GM12873 (cell line): ENCODE measurements around the gene HEG1.

Source experiments
- TF ChIP-seq, protein P1 (sequence below): IDR thresholded peaks from 2 replicates; pipeline ENCODE4 v1.5.1; 2012; ENCODE audit warnings: low read depth, mild to moderate bottlenecking, moderate library complexity, low read length, control low read depth; ENCODE audit not compliant: insufficient read depth; ENCODE audit errors: missing control alignments

HEG1 gene

DNA sequence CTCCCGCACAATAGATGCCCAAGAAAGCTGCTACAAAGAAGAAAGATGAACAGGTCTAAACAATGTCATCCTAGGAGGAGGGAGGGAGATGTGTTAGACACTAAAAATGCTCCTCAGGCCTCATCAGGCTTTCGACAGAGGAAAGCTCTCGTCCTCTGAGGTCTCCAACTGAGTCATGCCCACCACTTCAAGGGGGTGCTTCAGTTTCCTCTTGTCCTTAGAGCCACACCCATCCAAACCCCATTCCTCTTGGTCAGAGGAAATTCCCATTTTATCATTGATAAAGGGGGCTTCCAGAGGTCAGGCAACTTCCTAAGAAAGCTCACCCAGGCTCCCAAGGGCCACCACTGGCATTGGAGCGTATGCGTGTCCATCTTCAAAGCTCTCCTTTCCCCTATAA lies 50.1 kb downstream of the HEG1 start:
- TF ChIP-seq, protein P1, sequence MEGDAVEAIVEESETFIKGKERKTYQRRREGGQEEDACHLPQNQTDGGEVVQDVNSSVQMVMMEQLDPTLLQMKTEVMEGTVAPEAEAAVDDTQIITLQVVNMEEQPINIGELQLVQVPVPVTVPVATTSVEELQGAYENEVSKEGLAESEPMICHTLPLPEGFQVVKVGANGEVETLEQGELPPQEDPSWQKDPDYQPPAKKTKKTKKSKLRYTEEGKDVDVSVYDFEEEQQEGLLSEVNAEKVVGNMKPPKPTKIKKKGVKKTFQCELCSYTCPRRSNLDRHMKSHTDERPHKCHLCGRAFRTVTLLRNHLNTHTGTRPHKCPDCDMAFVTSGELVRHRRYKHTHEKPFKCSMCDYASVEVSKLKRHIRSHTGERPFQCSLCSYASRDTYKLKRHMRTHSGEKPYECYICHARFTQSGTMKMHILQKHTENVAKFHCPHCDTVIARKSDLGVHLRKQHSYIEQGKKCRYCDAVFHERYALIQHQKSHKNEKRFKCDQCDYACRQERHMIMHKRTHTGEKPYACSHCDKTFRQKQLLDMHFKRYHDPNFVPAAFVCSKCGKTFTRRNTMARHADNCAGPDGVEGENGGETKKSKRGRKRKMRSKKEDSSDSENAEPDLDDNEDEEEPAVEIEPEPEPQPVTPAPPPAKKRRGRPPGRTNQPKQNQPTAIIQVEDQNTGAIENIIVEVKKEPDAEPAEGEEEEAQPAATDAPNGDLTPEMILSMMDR = no peak

DNA sequence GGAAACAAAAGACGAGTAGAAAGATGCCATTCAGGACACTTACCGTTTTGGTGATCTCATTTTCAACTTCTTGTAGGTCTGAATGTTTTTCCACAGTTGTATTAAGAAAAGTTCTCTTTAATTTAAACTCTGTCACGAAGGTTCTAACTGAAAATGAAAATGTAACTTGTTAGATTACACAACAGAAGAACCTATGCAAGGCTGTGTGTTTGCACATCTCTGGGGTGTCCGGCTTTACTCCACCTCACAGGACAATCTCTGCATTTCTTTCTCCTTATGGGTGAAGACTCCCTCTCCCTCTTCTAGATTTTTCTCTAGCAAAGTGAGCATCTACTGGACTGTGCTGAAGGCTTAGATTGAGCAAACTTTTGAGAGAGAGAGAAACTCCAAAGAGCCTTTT lies 50.6 kb downstream of the HEG1 start:
- TF ChIP-seq, protein P1 = no peak

DNA sequence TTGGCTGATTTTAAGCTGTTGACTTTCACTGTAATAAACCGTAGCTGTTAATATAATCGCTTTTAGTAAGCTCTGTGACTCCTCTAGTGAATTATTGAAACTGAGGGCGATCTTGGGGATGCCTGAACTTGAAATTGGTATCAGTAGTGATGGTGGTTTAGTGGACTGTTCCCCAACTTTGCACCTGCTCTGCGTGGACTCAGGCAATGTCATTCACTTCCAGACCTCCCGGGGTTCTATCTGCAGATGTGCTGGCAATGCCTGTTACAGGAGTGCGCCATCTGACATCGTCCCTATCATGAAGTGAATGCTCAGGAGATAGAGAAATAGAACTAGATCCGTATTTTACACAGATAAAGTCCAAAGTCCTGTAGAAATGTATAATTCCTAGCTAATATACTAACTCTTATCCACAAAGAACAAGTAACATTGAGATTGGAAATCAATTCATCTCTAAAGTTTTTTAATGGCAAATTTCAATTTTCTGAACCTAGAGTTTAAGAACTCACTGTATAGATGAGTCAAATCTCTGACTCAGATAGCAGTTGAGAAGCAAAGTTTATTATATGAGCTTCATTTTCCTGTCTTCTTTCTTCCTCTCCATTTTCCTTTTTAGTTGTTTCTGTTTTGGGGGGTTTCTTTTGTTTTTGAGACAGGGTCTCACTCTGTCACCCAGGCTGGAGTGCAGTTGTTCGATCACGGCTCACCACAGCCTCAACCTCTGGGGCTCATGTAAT lies 51.8 kb downstream of the HEG1 start:
- TF ChIP-seq, protein P1 = no peak

DNA sequence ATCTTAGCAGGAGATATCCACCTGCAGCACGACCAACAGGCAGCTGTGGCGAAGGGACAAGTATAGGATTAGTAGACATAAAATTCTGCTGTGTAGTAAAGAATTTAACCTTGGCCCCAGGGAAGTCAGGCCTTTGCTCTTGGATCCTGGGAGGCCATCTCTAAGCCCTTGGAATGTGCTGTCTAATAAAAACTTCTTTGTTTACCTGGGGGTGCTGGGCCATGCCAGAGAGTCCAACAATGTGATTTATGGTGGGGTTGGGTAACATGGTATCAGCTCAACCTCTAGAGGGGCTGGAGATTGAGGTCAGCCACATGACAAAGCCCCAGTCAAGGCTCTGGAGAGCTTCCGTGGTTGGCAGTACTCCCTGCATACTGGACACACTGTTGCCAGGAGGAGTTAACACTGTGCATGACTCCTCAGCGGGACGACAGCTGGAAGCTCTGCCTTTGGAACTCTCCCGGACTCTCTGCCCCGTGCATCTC lies 52.4 kb downstream of the HEG1 start:
- TF ChIP-seq, protein P1 = no peak

GRCh38 chr3:125002414-125003368 lies 53.1 kb downstream of the HEG1 start:
- TF ChIP-seq, protein P1 = no peak

GRCh38 chr3:125001557-125002413 lies 54.0 kb downstream of the HEG1 start:
- TF ChIP-seq, protein P1 = no peak
